ENCODE results near the gene FBXW5. TPM values are rescaled to one million over a fixed set of nuclear protein-coding genes. Genes with fewer than 3 reads are reported as not detected.

FBXW5 gene
- total RNA-seq, 1 experiment from 2014 or later, result 88.0 TPM

GRCh38 chr9:136965771-136966484, 21.4 kb upstream of the FBXW5 start:
- H2AFZ ChIP-seq (ENCODE audit: low read depth, low read length, poor library complexity, severe bottlenecking), result no peak overlapping the region
- ChIA-PET POLR2A (no interaction called here), CTCF (interaction anchor here (2.0 kb wide), 1 partner anchor 10 kb away, joined by 5 read pairs; no protein-coding TSS in a partner anchor), RAD21 (ENCODE audit: low non-redundant PET in 1 of 2, low total read pairs in 2 of 2, uncharacterized antibody in 2 of 2, unreplicated experiment in 2 of 2) (no interaction called here)
- no TSS peak for BruUV-seq (replicated peaks)
- no peaks in the 10 kb centered on the region for H3K9me3 ChIP-seq (ENCODE audit: control insufficient read depth in 1 of 2, insufficient read depth in 1 of 2, low read depth in 1 of 2, low read length in 2 of 2)
- H4K20me1 ChIP-seq (ENCODE audit: insufficient read depth), result no peaks in the 10 kb centered on the region
- no peaks in the 10 kb centered on the region for H3K36me3 ChIP-seq (ENCODE audit: control insufficient read depth in 1 of 2, insufficient read depth in 2 of 2, low read length in 2 of 2)
- no peak overlapping the region for H3K27ac ChIP-seq (ENCODE audit: low read depth, low read length)
- DNase-seq (ENCODE audit: low read depth, low spot score), result no peak
- no peak overlapping the region for H3K4me3 ChIP-seq (replicated peaks in 1 of 2; ENCODE audit: low read depth in 1 of 2, low read length in 2 of 2)
- no peaks in the 10 kb centered on the region for H3K27me3 ChIP-seq (ENCODE audit: insufficient read depth, low read length)
- intact Hi-C loops (cut with micrococcal nuclease), result no loop called here
- TF ChIP-seq FOSL1 (IDR thresholded peaks at IDR 0.05; ENCODE audit: low read depth) (no peak), JUND (IDR thresholded peaks at IDR 0.05) (no peak), ELF1 (IDR thresholded peaks at IDR 0.05; ENCODE audit: borderline replicate concordance, low read depth) (no peak), CTCF (IDR thresholded peaks at IDR 0.05 in 2 of 3, conservative IDR thresholded peaks at IDR 0.05 in 1 of 3; ENCODE audit: borderline replicate concordance in 1 of 3, insufficient read depth in 1 of 3, low read depth in 2 of 3, low read length in 2 of 3) (no peak), POLR2A (IDR thresholded peaks at IDR 0.05; ENCODE audit: borderline replicate concordance, extremely low read depth, insufficient read depth, insufficient read length) (no peak), YY1 (IDR thresholded peaks at IDR 0.05; ENCODE audit: extremely low read depth, insufficient replicate concordance, low read depth, low read length) (no peak), TCF7L2 (IDR thresholded peaks at IDR 0.05; ENCODE audit: borderline replicate concordance, extremely low read depth, insufficient read depth, insufficient read length) (no peak), EGR1 (IDR thresholded peaks at IDR 0.05; ENCODE audit: low read depth) (no peak), EZH2 (IDR thresholded peaks at IDR 0.05) (no peak), MAX (IDR thresholded peaks at IDR 0.05) (no peak), EZH2phosphoT487 (IDR thresholded peaks at IDR 0.05; ENCODE audit: borderline replicate concordance) (no peak)
- TF ChIP-seq, protein P1, sequence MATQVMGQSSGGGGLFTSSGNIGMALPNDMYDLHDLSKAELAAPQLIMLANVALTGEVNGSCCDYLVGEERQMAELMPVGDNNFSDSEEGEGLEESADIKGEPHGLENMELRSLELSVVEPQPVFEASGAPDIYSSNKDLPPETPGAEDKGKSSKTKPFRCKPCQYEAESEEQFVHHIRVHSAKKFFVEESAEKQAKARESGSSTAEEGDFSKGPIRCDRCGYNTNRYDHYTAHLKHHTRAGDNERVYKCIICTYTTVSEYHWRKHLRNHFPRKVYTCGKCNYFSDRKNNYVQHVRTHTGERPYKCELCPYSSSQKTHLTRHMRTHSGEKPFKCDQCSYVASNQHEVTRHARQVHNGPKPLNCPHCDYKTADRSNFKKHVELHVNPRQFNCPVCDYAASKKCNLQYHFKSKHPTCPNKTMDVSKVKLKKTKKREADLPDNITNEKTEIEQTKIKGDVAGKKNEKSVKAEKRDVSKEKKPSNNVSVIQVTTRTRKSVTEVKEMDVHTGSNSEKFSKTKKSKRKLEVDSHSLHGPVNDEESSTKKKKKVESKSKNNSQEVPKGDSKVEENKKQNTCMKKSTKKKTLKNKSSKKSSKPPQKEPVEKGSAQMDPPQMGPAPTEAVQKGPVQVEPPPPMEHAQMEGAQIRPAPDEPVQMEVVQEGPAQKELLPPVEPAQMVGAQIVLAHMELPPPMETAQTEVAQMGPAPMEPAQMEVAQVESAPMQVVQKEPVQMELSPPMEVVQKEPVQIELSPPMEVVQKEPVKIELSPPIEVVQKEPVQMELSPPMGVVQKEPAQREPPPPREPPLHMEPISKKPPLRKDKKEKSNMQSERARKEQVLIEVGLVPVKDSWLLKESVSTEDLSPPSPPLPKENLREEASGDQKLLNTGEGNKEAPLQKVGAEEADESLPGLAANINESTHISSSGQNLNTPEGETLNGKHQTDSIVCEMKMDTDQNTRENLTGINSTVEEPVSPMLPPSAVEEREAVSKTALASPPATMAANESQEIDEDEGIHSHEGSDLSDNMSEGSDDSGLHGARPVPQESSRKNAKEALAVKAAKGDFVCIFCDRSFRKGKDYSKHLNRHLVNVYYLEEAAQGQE (IDR thresholded peaks at IDR 0.05; ENCODE audit: low read depth), result no peak
- TF ChIP-seq, protein P2, sequence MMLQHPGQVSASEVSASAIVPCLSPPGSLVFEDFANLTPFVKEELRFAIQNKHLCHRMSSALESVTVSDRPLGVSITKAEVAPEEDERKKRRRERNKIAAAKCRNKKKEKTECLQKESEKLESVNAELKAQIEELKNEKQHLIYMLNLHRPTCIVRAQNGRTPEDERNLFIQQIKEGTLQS (IDR thresholded peaks at IDR 0.05), result no peak
- no peak for ATAC-seq
- H3K9ac ChIP-seq (ENCODE audit: low read length), result no peak overlapping the region
- peaks cover 11 to 28% of the 10 kb centered on the region in 2 experiments for H3K4me1 ChIP-seq (ENCODE audit: control insufficient read depth in 1 of 2, insufficient read depth in 2 of 2, low read length in 2 of 2)
- H3K9me2 ChIP-seq (ENCODE audit: insufficient read depth), result no peaks in the 10 kb centered on the region
- H3K4me2 ChIP-seq (ENCODE audit: low read length), result no peak overlapping the region
- H3K79me2 ChIP-seq (ENCODE audit: insufficient read depth, low read length), result no peaks in the 10 kb centered on the region

All from HCT116 (cell line).